Activated CD4-positive, CD25-positive, alpha-beta regulatory T cell (primary cell): ENCODE data around the gene PIGQ.
"Not testable (repeated sequence)": the region's sequence is repeated elsewhere in the genome, so short reads cannot be mapped to it uniquely, and the experiment has no call there.

Experiments used
- DNase-seq, 4 experiments: peaks; one replicate each; lab custom pipeline; 2025; lab: John Stamatoyannopoulos, UW

Gene PIGQ

DNA sequence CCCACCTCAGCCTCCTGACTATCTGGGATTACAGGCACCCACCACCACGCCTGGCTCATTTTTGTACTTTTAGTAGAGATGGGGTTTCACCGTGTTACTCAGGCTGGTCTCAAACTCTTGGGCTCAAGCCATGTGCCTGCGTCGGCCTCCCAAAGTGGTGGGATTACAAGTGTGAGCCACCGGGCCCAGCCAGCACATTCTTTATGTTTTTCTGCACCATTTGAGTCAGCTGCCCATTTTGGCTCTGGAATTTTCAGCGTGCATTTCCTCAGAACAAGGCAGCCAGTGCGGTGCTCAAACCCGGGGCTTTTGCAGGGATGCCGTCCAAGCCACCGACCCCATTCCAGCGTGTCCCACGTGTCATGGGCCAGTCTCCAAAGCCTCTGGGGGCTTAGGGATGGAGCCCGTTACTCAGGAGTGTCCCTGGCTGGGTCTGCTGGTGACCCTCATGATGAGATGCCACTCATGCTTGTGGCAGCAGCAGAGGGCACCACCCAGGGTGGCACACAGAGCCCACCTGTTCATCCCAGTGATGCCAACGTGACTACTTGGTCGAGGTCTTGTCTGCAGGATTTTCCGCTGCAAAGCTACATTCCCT is 16.4 kb downstream of the PIGQ start:
- DNase-seq: no peak

DNA sequence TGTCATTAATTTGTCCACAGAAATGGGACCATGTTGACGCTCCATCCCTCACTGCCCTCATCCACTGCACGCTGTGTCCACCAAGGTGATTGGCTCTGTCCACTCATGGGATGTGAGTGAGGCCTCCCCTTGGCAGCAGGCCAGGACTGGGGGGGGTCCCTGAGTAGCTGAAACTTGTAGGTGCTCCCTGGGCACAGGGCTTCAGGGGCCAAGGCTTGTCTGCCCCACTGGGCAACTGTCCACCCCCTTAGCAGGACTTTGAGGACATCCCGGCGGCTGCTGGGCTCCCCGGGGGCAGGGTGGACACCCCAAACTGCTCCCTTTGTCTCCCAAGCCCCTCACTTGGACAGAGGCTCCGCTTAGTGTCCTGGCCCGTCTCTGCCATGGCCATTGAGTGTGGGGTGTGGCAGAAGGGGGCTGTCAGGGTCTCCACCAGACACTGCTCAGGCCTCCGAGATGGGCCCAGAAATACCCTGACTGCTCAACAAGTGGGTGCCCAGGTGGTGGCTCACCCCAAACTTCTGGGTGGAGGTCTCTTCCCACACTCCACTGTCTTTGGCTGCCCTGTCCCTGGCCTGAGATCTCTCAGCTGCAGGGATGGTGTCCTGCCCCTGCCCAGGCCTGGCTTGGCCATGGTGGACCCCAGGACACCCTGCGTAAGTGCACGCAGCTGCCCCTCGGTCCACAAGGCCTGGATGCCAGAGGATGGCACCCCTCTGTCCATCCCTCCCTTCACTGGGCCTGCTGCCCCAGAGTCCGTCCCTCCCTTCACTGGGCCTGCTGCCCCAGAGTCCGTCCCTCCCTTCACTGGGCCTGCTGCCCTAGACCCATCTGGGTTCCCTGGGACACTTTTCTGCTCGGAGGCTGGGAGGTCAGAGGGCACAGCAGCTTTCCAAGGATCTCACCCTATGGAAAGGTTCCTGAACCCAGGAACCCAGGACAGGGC is 17.1 kb downstream of the PIGQ start:
- no peak for DNase-seq

DNA sequence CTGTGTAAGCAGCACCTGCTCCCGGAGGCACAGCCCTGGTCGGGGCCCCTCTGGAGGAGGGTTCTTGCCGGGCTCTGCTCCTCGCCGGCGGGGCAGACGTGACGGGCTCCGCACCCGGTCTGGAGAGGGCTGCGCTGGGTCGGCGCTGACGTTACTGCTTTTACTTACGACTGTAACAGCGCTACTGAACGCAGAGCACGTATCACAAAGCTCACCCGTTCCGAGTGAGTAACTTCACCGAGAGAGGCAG is 18.8 kb downstream of the PIGQ start:
- DNase-seq: peak in 3 of 4 experiments; percentile 47 to 53 (median 48)

DNA sequence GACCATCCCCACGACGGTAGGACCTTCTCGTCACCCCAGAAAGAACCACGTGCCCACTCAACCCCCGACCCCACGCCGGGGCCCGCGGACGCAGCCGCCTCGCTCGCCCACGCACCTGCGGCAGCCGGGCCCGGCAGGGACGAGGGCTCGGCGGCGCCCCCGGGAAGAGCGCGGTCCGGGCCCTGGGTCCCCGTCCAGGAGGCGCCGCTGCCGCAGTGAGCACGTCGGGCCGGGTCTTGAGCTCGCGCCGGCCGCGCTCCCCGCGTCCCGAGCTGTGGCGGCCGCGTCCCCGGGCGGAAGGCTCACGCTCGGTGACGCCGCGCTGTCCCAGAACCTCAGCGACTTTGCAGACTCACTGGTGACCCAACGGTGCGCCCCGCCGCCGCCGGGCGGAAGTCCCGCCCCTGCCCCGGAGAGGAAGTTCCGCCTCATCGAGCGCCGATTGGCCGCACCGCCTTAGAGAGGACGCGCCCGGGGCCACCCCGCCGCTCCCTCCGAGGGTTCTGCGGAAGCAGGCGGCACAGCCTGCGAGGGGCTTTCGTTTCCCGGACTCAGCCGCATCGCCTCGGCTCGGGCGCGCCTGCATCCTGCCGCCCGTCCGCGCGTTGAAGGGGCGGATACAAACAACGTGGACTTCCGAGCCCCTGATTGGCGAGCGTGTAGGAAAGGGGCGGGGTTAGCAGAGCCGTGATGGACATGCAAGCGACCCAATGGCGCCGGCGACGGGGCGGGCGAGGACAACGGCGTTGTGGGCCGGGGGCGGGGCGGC is 19.3 kb downstream of the PIGQ start:
- peak; percentile 95 to 99 (median 97) for DNase-seq

DNA sequence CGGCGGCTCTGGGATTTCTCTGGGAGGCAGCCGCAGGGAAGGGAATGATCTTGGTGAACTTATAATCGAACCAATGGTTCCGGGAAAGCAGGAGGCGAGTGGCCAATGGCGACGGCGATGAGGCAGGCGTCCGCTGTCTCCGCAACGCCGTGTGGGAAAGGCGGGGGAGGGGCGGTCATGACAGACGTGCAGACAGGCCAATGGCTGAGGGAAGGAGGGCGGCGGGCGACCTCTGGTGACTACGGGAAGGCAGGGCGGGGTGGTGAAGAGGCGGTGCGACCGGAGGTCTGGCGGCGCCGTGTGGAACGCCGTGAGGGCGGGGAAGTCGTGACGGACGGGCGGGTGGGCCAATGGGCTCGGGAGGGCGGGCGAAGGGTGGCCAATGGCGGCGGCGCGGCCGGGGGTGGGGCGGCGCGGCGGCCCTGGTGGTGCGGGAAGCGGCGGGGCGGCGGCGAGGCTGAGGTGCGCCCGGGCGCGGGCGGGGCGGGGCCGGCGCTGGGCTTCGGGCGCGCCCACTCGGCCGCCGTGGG is 20.0 kb downstream of the PIGQ start, which contains the start of gene RAB40C:
Gene RAB40C, plus strand, starts transcription at position 409 of the 530 bp plus-strand sequence. CDS start 226 bp downstream, outside the sequence.
- DNase-seq: peak; percentile 98 to 99 (median 98)

DNA sequence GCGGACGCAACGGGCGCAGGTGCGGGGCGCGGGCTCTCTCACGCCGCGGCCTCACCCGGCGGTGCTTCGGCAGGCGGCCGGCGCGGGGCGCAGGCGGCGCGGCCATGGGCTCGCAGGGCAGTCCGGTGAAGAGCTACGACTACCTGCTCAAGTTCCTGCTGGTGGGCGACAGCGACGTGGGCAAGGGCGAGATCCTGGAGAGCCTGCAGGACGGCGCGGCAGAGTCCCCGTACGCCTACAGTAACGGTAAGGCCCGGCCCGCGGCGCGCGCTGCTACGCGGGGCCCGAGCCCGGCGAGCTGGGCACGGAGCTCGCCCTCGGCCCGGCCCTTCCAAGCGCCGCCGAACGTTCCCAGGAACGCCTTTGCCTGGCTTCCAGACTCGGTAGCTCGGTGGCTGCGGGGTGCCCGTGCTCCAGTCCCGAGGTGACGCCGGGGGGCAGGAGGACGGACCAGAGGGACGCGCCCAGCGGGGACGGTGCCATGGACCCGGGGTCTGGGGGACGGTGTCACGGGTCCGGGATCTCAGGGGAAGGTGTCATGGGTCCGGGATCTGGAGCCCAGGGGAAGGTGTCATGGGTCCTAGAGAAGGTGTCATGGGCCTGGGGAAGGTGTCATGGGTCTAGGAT is 20.5 kb downstream of the PIGQ start:
- DNase-seq: peak in 1 of 4 experiments; percentile 43

DNA sequence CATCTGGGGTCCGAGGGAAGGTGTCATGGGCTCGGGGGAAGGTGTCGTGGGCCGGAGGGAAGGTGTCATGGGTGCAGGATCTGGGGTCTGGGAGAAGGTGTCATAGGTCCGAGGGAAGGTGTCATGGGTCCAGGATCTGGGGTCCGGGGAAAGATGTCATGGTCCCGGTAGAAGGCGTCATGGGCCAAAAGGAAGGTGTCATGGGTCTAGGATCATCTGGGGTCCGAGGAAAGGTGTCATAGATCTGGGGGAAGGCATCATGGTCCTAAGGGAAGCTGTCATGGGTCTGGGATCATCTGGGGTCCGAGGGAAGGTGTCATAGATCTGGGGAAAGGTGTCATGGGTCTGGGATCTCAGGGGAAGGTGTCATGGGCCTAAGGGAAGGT is 21.0 kb downstream of the PIGQ start:
- no peak for DNase-seq

DNA sequence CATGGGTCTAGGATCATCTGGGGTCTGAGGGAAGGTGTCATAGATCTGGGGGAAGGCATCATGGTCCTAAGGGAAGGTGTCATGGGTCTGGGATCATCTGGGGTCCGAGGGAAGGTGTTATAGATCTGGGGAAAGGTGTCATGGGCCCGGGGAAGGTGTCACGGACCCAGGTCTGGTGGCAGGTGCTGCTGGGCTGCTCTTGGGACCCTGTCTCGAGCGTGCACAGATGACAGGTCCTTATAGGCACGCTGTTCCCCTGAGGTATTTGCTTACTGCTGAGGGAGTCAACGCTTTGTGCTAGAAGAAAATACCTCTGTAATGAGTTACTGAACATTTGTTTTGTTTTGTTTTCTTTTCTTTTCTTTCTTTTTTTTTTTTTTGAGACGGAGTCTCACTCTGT is 21.5 kb downstream of the PIGQ start:
- DNase-seq: no peak

DNA sequence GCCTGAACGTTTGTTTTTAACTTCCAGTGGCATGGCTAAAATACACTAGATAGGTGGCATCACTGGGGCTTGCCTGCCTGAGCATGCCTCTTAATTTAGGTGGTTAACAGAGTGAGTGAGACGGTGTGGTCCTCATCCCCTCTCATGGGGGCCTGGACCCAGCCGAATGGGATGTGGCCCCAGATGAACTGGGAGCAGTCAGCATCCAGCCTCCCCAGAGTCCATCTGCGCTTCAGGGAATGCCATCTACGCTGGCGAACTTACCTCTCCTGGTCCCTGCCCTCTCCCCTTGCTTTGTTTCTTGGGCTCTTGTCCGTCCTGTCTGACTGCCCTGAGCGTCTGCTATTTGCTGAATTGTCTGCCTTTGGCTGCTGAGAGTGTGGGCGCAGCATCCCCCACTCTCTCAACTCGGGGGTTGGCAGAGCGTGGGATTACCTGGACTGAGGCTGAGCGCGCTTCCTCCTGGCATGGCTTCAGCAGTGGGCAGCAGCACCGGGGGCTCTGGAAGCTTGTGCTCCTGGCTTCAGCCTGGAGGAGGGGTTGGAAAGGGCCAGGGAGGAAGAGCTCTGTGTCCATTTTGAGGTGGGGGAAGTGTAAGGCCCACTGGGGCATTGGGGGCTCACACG is 22.2 kb downstream of the PIGQ start:
- no peak for DNase-seq

DNA sequence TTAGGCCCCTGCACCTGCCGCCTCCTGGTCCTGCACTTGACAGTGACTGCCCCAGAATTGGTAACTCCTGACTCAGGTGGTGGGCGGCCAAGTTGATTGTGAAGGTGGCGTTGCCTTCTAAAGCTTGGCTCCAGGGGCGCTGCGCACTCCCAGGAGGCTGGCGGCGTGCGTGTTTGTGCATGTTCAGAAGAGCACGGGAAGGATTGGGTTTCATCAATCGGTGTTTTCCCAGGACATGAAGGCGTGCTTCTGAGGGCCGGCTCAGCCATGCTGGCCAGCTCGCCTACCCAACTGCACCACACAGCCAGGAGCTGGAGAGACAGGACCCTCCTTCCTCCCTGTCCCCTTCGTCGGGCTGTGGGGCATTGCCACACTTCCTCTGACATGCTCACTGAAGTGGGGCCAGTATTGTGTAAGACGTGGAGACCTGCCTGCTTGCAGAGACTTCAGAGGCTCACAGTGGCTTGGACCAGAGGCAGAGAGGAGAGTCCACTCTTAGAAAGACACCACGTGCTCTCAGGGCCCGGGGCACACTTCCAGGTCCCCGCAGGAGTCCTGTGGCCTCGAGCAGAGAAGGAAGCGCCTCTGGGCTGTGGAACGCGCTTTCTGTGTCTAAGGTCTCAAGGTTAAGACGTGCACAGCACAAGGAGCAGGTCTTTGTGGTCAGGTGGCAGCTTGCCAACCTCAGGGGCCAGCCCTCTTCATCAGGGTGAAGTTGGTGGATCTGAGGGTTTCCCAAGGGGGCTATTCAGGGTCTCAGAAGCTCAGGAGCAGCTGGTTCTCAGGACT is 22.9 kb downstream of the PIGQ start:
- no peak for DNase-seq

DNA sequence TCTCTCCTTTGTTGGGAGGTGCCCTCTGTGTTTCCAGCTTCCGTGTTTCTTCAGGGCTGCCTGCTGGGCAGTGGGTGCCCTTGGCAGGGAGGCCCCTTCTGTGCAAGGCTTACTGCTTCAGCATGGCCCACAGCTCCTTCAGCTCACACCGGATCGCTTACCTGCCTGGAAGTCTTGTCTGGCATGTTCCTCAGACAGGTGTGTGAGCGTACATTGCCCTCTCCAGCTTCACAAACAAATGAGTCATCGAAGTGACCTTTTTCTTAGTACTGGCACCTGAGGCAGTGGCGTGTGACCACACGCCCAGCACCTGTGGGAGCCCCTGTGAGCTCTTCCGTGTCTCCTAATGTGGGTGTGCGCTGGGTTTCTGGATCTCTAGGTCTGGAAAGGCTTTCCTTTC is 23.6 kb downstream of the PIGQ start:
- no peak for DNase-seq

DNA sequence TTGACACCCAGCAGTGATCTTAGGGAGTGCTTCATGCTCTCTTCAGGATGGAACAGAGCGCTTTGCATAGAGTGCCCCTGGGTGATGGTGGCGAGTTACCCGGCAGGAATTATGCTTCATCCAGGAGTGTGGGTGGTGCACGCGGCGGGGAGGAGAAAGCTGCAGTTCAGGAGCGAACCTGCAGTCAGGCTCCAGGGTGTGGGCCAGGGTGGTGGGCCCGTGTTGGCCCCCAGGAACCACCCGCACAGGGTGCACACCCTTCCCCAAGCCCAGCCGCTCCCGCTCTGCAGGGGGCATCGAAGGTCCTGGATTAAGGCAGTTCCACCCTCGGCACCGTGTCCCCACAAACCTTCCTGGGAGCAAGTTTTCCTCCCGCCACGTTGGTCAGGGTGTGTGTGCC is 24.0 kb downstream of the PIGQ start:
- DNase-seq: no peak

DNA sequence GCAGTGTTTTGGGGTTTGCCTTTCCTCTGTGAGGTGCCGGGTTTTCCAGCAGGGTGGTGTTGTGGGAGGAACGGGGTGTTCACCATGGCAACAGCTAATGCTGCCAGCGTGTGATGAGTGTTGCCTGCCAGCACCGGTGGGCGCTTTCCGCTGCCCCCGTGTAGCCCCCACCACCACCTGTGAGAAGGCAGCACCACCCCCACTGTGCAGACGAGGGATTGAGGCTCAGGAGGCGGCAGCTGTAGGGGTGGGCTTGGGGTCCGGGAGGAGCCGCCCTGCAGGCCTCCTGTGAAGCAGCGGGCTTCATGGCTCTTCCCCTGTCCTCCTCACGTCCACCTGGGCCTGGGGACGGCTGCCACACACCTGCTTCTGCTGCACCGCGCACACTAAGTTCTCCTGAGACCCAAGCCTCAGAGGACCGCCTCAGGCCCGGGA is 25.3 kb downstream of the PIGQ start:
- no peak for DNase-seq

DNA sequence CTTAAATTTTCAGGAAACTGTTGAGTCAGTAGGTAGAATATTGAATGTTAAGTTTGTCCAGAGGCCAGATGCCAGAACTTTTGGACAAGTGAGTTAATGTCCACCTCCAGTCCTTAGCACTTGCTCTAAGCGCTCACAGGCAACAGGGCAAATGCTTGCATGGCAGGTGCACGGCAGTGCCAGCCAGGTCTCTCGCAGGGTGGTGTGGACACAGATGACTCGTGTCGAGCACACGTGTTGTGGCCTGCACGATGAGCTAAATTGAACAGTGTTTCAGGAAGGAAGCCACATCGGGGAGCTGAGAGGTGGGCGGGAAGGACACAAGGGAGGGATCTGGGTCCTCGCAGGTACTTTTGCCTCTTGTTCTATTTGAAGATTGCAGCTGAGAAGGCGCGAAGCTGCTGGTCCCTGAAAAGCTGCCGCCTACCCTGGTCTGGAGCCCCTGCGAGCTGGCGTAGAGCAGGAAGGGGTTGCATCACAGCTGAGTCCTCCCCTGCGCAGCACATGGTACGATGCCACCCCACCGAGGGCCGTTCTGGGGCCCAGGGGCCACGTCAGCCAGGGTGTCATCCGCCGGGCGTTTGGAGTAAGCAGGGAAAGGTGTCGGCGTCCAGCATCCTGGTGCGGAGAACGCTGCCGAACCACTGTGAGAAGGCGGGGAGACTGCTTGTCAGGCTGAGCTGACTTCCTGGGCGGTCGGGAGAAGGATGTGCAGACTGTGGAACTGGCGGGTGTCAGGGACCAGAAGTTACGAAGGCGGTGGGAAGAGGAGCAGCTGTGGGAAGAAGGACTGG is 26.4 kb downstream of the PIGQ start:
- DNase-seq: no peak

DNA sequence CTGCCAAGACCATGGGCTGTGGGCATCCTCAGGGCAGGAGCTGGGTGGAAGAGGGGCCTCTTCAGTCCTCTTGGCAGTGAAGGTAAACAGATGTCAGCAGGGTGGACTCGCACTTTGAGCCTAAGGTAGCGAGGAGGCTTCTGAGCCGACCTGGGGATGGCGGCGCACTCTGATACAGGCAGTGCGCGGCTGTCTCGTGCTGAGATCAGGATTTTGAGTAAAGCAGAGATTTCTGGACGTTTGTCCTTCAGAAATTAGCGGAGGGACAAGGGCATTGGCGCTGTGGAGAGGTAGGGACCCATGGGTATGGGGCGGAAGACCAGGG is 26.9 kb downstream of the PIGQ start:
- no peak for DNase-seq

DNA sequence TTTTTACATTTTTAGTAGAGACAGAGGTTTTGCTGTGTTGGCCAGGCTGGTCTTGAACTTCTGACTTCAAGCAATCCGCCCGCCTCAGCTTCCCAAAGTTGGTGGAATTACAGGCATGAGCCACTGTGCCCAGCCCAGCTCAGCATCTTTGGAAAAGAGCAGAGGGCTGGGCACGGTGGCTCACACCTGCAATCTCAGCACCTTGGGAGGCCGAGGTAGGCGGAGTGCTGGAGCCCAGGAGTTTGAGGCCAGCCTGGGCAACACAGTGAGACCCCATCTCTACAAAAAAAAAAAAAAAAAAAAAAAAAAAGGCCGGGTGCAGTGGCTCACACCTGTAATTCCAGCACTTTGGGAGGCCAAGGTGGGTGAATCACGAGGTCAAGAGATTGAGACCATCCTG is 27.9 kb downstream of the PIGQ start:
- not testable (repeated sequence) for DNase-seq

DNA sequence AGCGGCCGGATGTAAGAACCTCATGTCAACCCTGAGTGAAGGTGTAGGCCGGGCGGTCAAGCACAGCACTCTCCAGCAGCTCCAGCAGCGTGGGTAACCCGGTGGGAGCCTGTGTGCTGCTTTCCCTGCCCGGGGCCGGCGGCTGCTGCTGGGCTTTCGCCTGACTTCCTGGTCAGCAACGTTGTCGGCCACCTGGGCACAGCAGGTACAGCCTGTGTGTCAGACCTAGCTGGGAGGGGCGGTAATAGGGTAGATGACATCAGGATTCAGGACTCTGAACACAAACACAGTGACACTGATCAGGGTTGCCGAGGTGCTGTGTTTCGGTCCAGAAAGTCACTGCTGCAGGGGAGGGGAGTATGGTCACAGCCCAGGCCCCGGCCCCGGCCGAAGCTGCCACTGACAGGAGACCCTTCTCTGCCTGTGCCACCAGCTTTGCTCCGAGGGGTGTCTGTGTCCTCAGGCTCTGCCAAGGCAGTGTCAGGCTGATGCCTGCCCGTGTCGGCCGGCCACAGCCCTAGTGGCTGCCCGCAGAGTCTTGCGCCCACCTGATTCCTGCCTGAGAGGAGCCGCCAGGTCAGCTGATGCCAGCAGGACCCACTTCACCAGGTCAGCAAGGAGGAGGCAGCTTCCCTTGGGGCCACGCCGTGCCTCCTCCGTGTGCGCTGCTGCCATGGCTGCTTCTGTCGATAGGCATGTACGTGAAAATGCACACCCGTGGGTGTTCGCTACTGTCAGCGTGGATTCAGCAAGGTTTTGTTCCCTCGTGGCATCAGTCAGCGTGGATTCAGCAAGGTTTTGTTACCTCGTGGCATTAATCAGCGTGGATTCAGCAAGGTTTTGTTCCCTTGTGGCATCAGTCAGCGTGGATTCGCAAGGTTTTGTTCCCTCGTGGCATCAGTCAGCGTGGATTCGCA is 29.3 kb downstream of the PIGQ start:
- DNase-seq: no peak

DNA sequence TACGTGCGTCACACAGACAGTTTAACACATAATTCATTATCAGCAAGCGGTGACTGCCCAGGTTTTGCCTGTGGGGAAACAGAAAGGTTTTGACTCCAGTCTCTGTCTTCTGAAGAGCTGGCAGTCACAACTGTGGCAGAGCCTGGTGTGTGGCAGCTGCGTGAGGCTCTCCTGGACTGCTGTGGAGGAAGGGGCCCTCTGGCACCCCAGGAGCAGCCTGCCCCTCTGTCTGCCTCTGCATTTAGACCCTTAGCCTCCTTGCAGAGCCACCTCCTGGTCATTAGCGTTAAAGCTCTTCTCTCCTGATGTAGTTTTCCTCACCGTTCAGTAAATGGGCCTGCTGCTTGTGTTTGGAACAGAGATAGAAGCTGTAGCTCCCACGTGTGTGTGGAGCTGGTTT is 31.0 kb downstream of the PIGQ start:
- no peak for DNase-seq

DNA sequence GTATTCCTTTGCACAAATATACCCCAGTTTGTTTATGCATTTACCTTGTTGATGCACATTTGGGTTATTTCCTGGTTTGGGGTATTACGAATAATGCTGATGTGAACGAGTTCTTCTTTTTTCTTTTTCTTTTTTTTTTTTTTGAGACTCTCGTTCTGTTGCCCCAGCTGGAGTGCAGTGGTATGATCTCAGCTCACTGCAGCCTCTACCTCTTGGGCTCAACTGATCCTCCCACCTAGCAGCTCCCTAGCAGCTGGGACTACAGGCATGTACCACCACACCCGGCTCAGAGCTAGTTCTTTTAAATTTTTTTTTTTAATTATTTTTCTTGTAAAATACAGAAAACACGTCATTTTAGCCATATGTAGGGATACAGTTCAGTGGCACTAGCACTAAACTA is 34.2 kb downstream of the PIGQ start:
- DNase-seq: no peak
